ENCODE results near the gene TIE1. TPM values are rescaled to one million over a fixed set of nuclear protein-coding genes. Genes with fewer than 3 reads are reported as not detected.

The TIE1 gene
- total RNA-seq, 3 donors from 2014 or later (not counting 1 experiment from before 2014, with no cell fraction given) = 4.5 to 10.7 (median 6.7) TPM

GRCh38 chr1:43279161-43279560 is 21.6 kb upstream of the TIE1 start:
- Histone ChIP-seq H3K4me3 (ENCODE audit: low read length) (no peak overlapping the region), H3K36me3 (ENCODE audit: control insufficient read depth, insufficient read depth, low read length) (no peaks in the 10 kb centered on the region), H3K9me3 (ENCODE audit: control insufficient read depth, insufficient read depth, low read length) (no peaks in the 10 kb centered on the region), H3K27ac (ENCODE audit: low read length) (no peak overlapping the region), H3K27me3 (ENCODE audit: control insufficient read depth, insufficient read depth, low read length) (no peaks in the 10 kb centered on the region), H3K4me1 (ENCODE audit: control insufficient read depth, insufficient read depth, low read length) (peaks cover 6% of the 10 kb centered on the region)
- Mint-ChIP-seq H3K36me3 (no peaks in the 10 kb centered on the region), H3K27ac (no peak overlapping the region), H3K27me3 (ENCODE audit: low read depth in 2 of 2) (peaks cover 0 to 7% of the 10 kb centered on the region in 2 donors), H3K4me1 (peaks cover 7 to 12% of the 10 kb centered on the region in 2 donors), H3K4me3 (no peak overlapping the region), H3K9me3 (no peaks in the 10 kb centered on the region)
- ATAC-seq (no peak), DNase-seq (no peak)
- no peak for TF ChIP-seq CTCF (IDR thresholded peaks at IDR 0.05)
- 95% methylated on average over 5 of the region's 5 CpGs for WGBS (ENCODE audit: insufficient coverage)
- intact Hi-C loops (cut with micrococcal nuclease) = no loop called here

GRCh38 chr1:43279666-43280065 is 21.1 kb upstream of the TIE1 start:
- H3K4me1 ChIP-seq (ENCODE audit: control insufficient read depth, insufficient read depth, low read length) = peaks cover 1% of the 10 kb centered on the region
- intact Hi-C loops (cut with micrococcal nuclease) = no loop called here
- ATAC-seq = no peak

GRCh38 chr1:43280692-43281091 is 20.1 kb upstream of the TIE1 start:
- H3K27ac Mint-ChIP-seq = no peak overlapping the region
- Histone ChIP-seq H3K4me3 (ENCODE audit: low read length) (no peak overlapping the region), H3K4me1 (ENCODE audit: control insufficient read depth, insufficient read depth, low read length) (no peaks in the 10 kb centered on the region), H3K27ac (ENCODE audit: low read length) (no peak overlapping the region), H3K9me3 (ENCODE audit: control insufficient read depth, insufficient read depth, low read length) (no peaks in the 10 kb centered on the region), H3K27me3 (ENCODE audit: control insufficient read depth, insufficient read depth, low read length) (no peaks in the 10 kb centered on the region), H3K36me3 (ENCODE audit: control insufficient read depth, insufficient read depth, low read length) (no peaks in the 10 kb centered on the region)
- H3K4me3 Mint-ChIP-seq = no peak overlapping the region
- no peak for ATAC-seq
- intact Hi-C loops (cut with micrococcal nuclease) = no loop called here
- no peak for TF ChIP-seq CTCF (IDR thresholded peaks at IDR 0.05)
- H3K4me1 Mint-ChIP-seq = peaks cover 0 to 5% of the 10 kb centered on the region in 2 donors
- H3K9me3 Mint-ChIP-seq = no peaks in the 10 kb centered on the region
- H3K36me3 Mint-ChIP-seq = no peaks in the 10 kb centered on the region
- no peak for DNase-seq
- WGBS (ENCODE audit: insufficient coverage) = 90% methylated on average over 2 of the region's 2 CpGs
- peaks cover 0 to 7% of the 10 kb centered on the region in 2 donors for H3K27me3 Mint-ChIP-seq (ENCODE audit: low read depth in 2 of 2)

More at GRCh38 chr1:43279666-43280065, 21.1 kb upstream of the TIE1 start:
- no peak for DNase-seq
- no peak for TF ChIP-seq CTCF (IDR thresholded peaks at IDR 0.05)
- Mint-ChIP-seq H3K4me3 (no peak overlapping the region), H3K27me3 (ENCODE audit: low read depth in 2 of 2) (peaks cover 0 to 7% of the 10 kb centered on the region in 2 donors), H3K36me3 (no peaks in the 10 kb centered on the region), H3K27ac (no peak overlapping the region), H3K4me1 (peaks cover 1 to 7% of the 10 kb centered on the region in 2 donors), H3K9me3 (no peaks in the 10 kb centered on the region)
- H3K9me3 ChIP-seq (ENCODE audit: control insufficient read depth, insufficient read depth, low read length) = no peaks in the 10 kb centered on the region
- H3K4me3 ChIP-seq (ENCODE audit: low read length) = no peak overlapping the region
- no peaks in the 10 kb centered on the region for H3K36me3 ChIP-seq (ENCODE audit: control insufficient read depth, insufficient read depth, low read length)
- WGBS (ENCODE audit: insufficient coverage) = 94% methylated on average over 6 of the region's 6 CpGs
- no peaks in the 10 kb centered on the region for H3K27me3 ChIP-seq (ENCODE audit: control insufficient read depth, insufficient read depth, low read length)
- H3K27ac ChIP-seq (ENCODE audit: low read length) = no peak overlapping the region

Measured in natural killer cell (primary cell).